K562 (cell line): ENCODE results near the gene ST6GAL1. TPM values are rescaled to one million over a fixed set of nuclear protein-coding genes. Genes with fewer than 3 reads are reported as not detected.

ENCODE experiments used
- ATAC-seq: fragments of 200-7000 bp; cut with Tn5 transposase; 3 replicates; pipeline ENCODE4 v1.9.1; 2020; ENCODE audit warnings: moderate library complexity
- BruUV-seq: library from RNA; stranded (reverse); fragments of 400-500 nt; replicated peaks from 2 replicates; lab custom pipeline; 2021; lab: Mats Ljungman, UMichigan
- CTCF ChIA-PET: fragments of 300-600 bp; formaldehyde crosslinking; extraction: SDS; loops from one replicate; lab custom pipeline; 2021; ENCODE audit warnings: low intra/inter-chr PET ratio; lab: Yijun Ruan, JAX
- POLR2A ChIA-PET: fragments of 300-600, 350-650 bp; sonication (Branson Sonifier 250); formaldehyde crosslinking; extraction: SDS; loops from one replicate; lab custom pipeline; 2021; ENCODE audit warnings: antibody characterized with exemption, inconsistent platforms; lab: Yijun Ruan, JAX
- DNase-seq, 4 experiments: peaks; one replicate each; pipeline versions ENCODE4 v3.0.0 to v3.0.0-alpha.2; 2011 to 2018; ENCODE audit warnings: low spot score in 3 of 4, mixed read lengths in 3 of 4; ENCODE audit errors: extremely low read depth in 1 of 4
- FAIRE-seq: peaks from 2 replicates; lab custom pipeline; 2011; peaks lifted over from hg19 to GRCh38; lab: Jason Lieb, UNC
- H2AFZ ChIP-seq: 2 replicates; pipeline ENCODE4 v1.6.0; 2011; ENCODE audit warnings: low read depth, low read length, control low read depth, inconsistent platforms
- H3K27ac ChIP-seq: fragments of 200-600 bp; 3 replicates; pipeline ENCODE4 v1.8.0; 2011; ENCODE audit warnings: low read depth, mild to moderate bottlenecking, control low read depth, inconsistent platforms, low read length, moderate library complexity, mixed read lengths; ENCODE audit errors: extremely low read depth
- H3K27me3 ChIP-seq, 2 experiments: fragments of 300-600 bp in 1 of 2; 2 replicates in 1 of 2; 3 replicates in 1 of 2; pipeline versions ENCODE4 v1.6.0 to v1.8.0; 2011; ENCODE audit warnings: inconsistent platforms in 2 of 2, low read length in 2 of 2, mild to moderate bottlenecking in 1 of 2, mixed read lengths in 1 of 2, moderate library complexity in 1 of 2; ENCODE audit not compliant: control insufficient read depth in 2 of 2, insufficient read depth in 2 of 2
- H3K36me3 ChIP-seq: fragments of 300-600 bp; 3 replicates; pipeline ENCODE4 v1.8.0; 2011; ENCODE audit warnings: mild to moderate bottlenecking, low read length, inconsistent platforms; ENCODE audit not compliant: control insufficient read depth, insufficient read depth
- H3K4me1 ChIP-seq, 2 experiments: fragments of 200-600 bp in 1 of 2; replicated peaks in 1 of 2; 2 replicates in 1 of 2; 3 replicates in 1 of 2; pipeline versions ENCODE4 v1.5.1 to v1.8.0; 2011; ENCODE audit warnings: inconsistent platforms in 2 of 2, low read length in 2 of 2, mild to moderate bottlenecking in 1 of 2, mixed read lengths in 1 of 2, moderate library complexity in 1 of 2; ENCODE audit not compliant: control insufficient read depth in 2 of 2, insufficient read depth in 2 of 2
- H3K4me2 ChIP-seq: 2 replicates; pipeline ENCODE4 v1.6.1; 2011; ENCODE audit warnings: low read length, control low read depth, inconsistent platforms, mixed read lengths; ENCODE audit not compliant: insufficient read depth
- H3K4me3 ChIP-seq: fragments of 200-600 bp; sonication (generic), shearing (Covaris generic); 2 replicates; pipeline ENCODE4 v1.5.1; 2016; ENCODE audit warnings: control low read depth, inconsistent platforms
- H3K79me2 ChIP-seq: fragments of 200-600 bp; 3 replicates; pipeline ENCODE4 v1.8.0; 2011; ENCODE audit warnings: low read length, inconsistent platforms; ENCODE audit not compliant: control insufficient read depth, insufficient read depth
- H3K9ac ChIP-seq, 2 experiments: 2 replicates each; pipeline versions ENCODE4 v1.6.0 to v1.6.1; 2011; ENCODE audit warnings: low read depth in 2 of 2, low read length in 2 of 2, control low read depth in 1 of 2, inconsistent platforms in 1 of 2, mild to moderate bottlenecking in 1 of 2, mixed read lengths in 1 of 2; ENCODE audit not compliant: insufficient read depth in 1 of 2
- H3K9me1 ChIP-seq: one replicate; pipeline ENCODE4 v1.6.0; 2011; ENCODE audit warnings: inconsistent platforms, mild to moderate bottlenecking, low read length, moderate library complexity; ENCODE audit not compliant: control insufficient read depth, insufficient read depth
- H3K9me3 ChIP-seq: replicated peaks from 2 replicates; pipeline ENCODE4 v1.5.1; 2011; ENCODE audit warnings: low read depth, low read length, inconsistent platforms; ENCODE audit not compliant: control insufficient read depth, insufficient read depth
- H4K20me1 ChIP-seq: replicated peaks from 2 replicates; pipeline ENCODE4 v1.6.1; 2011; ENCODE audit warnings: low read length, inconsistent platforms, mixed read lengths; ENCODE audit not compliant: control insufficient read depth, insufficient read depth
- ELF1 ChIP-seq: fragments of 200-800 bp; sonication (Bioruptor generic); IDR thresholded peaks from 2 replicates; pipeline ENCODE4 v1.6.1; 2016; ENCODE audit warnings: missing genetic modification characterization, missing compliant biosample characterization
- GMEB1 ChIP-seq: fragments of 250-450 bp; sonication (Bioruptor Pico); IDR thresholded peaks from 2 replicates; pipeline ENCODE4 v1.4.0; 2020; ENCODE audit warnings: mild to moderate bottlenecking
- HDAC3 ChIP-seq: fragments of 450-650 bp; IDR thresholded peaks from 2 replicates; pipeline ENCODE4 v1.6.1; 2018; ENCODE audit warnings: borderline replicate concordance, mild to moderate bottlenecking, moderate library complexity; ENCODE audit not compliant: partially characterized antibody
- HDAC6 ChIP-seq: IDR thresholded peaks from 2 replicates; pipeline ENCODE4 v1.6.1; 2012; ENCODE audit warnings: low read depth, mild to moderate bottlenecking, control low read depth, inconsistent platforms, low read length, moderate library complexity
- KHSRP ChIP-seq: fragments of 450-650 bp; IDR thresholded peaks from 2 replicates; pipeline ENCODE4 v1.6.1; 2017
- MCM5 ChIP-seq: fragments of 450-650 bp; IDR thresholded peaks from 2 replicates; pipeline ENCODE4 v1.6.1; 2016; ENCODE audit warnings: low read depth
- PREB ChIP-seq: sonication (generic); formaldehyde crosslinking; IDR thresholded peaks from 2 replicates; pipeline ENCODE4 v1.8.1; 2023; ENCODE audit warnings: mild to moderate bottlenecking, missing genetic modification reagents
- RAD21 ChIP-seq, 2 experiments: fragments of 250-450 bp in 1 of 2; fragments of 450-650 bp in 1 of 2; sonication (Bioruptor Pico) in 1 of 2; formaldehyde crosslinking in 1 of 2; IDR thresholded peaks in 1 of 2; conservative IDR thresholded peaks in 1 of 2; 2 replicates each; pipeline versions ENCODE4 v1.4.0 to v1.8.0; 2020 to 2022; ENCODE audit warnings: mild to moderate bottlenecking in 2 of 2, moderate library complexity in 1 of 2
- RCOR1 ChIP-seq, 2 experiments: IDR thresholded peaks; 2 replicates each; pipeline ENCODE4 v1.6.1; 2012; ENCODE audit warnings: low read depth in 2 of 2, low read length in 2 of 2, borderline replicate concordance in 1 of 2, improper control_type of control experiment in 1 of 2
- ZNF280A ChIP-seq: fragments of 450-650 bp; IDR thresholded peaks from 2 replicates; pipeline ENCODE4 v1.6.1; 2018; ENCODE audit warnings: mild to moderate bottlenecking, low read depth; ENCODE audit not compliant: partially characterized antibody
- ZNF384 ChIP-seq: IDR thresholded peaks from 2 replicates; pipeline ENCODE4 v1.6.1; 2012; ENCODE audit warnings: low read depth, low read length, improper control_type of control experiment
- ZNF436 ChIP-seq: fragments of 250-450, 450-650 bp; sonication (Bioruptor Pico); formaldehyde crosslinking; IDR thresholded peaks from 2 replicates; pipeline ENCODE4 v1.7.0; 2020; ENCODE audit warnings: mild to moderate bottlenecking
- WGBS: fragments of 100-300 bp; shearing (Covaris generic); methylation state at CpG from one replicate; pipeline ENCODE4 v1.1.6; 2016; ENCODE audit warnings: low coverage, mixed read lengths; ENCODE audit not compliant: insufficient coverage; ENCODE audit errors: missing lambda C conversion rate; 5-methylcytosine and 5-hydroxymethylcytosine counted together
- in situ Hi-C: fragments of 300-500 bp; cut with MboI; formaldehyde crosslinking; loops from 4 replicates; pipeline ENCODE4 v1.15.0; 2018; ENCODE audit warnings: inconsistent platforms, mixed read lengths
- intact Hi-C: fragments of 100-400 bp; cut with micrococcal nuclease; formaldehyde crosslinking; loops from 2 replicates; pipeline ENCODE4 v1.14.2; 2022
- polyA plus RNA-seq, 8 experiments: library from polyadenylated mRNA; depleted of rRNA in 4 of 8; stranded (reverse) in 5 of 8; unstranded in 3 of 8; fragments of >200 nt; fragmentation: Nextera tagmentation in 2 of 8; fragmentation: Illumina TruSeq in 1 of 8; extraction: Ambion mirVana in 2 of 8; extraction: Trizol in 1 of 8; gene quantifications; 2 replicates each; pipeline versions ENCODE4 v1.2.1 to v1.2.3, GENCODE V29; 2011 to 2014; ENCODE audit warnings: inconsistent platforms in 1 of 8, missing spikeins in 1 of 8
- total RNA-seq, 7 experiments: library from RNA; depleted of rRNA in 6 of 7; stranded (reverse); fragments of >200 nt in 6 of 7; fragmentation: Illumina TruSeq in 2 of 7; extraction: Trizol in 2 of 7; gene quantifications; 2 replicates each; pipeline versions ENCODE4 v1.2.1 to v1.2.3, GENCODE V29; 2011 to 2021; ENCODE audit warnings: low replicate concordance in 1 of 7

Gene ST6GAL1
- total and polyA plus RNA-seq, 9 of the 15 experiments (the other 6 are each of a cell fraction or from before 2014, with no cell fraction given) = 31.9 to 145 (median 71.0) TPM

GRCh38 chr3:187120326-187120725 lies 190.0 kb downstream of the ST6GAL1 start:
- FAIRE-seq (no peak), DNase-seq (no peak), ATAC-seq (no peak)
- Histone ChIP-seq H3K4me1 (no peaks in the 10 kb centered on the region; a peak in 1 of 5 replicates), H3K27ac (no peak overlapping the region), H3K9me3 (no peaks in the 10 kb centered on the region), H3K4me2 (no peak overlapping the region), H3K9me1 (no peaks in the 10 kb centered on the region), H2AFZ (no peak overlapping the region), H3K9ac (no peak overlapping the region), H3K36me3 (peaks cover 14% of the 10 kb centered on the region; the same call in 1 of the 3 replicates), H3K4me3 (no peak overlapping the region), H3K27me3 (no peaks in the 10 kb centered on the region), H3K79me2 (no peaks in the 10 kb centered on the region), H4K20me1 (no peaks in the 10 kb centered on the region)
- in situ Hi-C loops (no loop called here), intact Hi-C loops (no loop called here)
- 55% methylated on average over 2 of the region's 2 CpGs for WGBS
- ChIA-PET POLR2A (interaction anchor here (0.7 to 1.0 kb wide), 3 partner anchors 9 to 295 kb away, joined by 3 read pairs; partner anchors contain the start of gene RPL39L), CTCF (no interaction called here)
- TF ChIP-seq ELF1 (tag) = no peak
- TF ChIP-seq KHSRP = no peak
- no TSS peak for BruUV-seq

GRCh38 chr3:187122261-187122660 lies 191.9 kb downstream of the ST6GAL1 start:
- no peaks in the 10 kb centered on the region for H3K9me3 ChIP-seq
- no peak overlapping the region for H2AFZ ChIP-seq
- no peak for ATAC-seq
- H3K9me1 ChIP-seq = no peaks in the 10 kb centered on the region
- H4K20me1 ChIP-seq = no peaks in the 10 kb centered on the region
- H3K9ac ChIP-seq = no peak overlapping the region
- no peak overlapping the region for H3K27ac ChIP-seq
- BruUV-seq = no TSS peak
- H3K79me2 ChIP-seq = no peaks in the 10 kb centered on the region
- H3K4me3 ChIP-seq = no peak overlapping the region
- no peak for DNase-seq
- intact Hi-C loops (no loop called here), in situ Hi-C loops (no loop called here)
- no peak for FAIRE-seq
- peaks cover 14% of the 10 kb centered on the region; the same call in 2 of the 3 replicates for H3K36me3 ChIP-seq
- POLR2A ChIA-PET = no interaction called here
- no peaks in the 10 kb centered on the region; a peak in 1 of 5 replicates for H3K4me1 ChIP-seq
- H3K27me3 ChIP-seq = no peaks in the 10 kb centered on the region
- CTCF ChIA-PET = no interaction called here
- WGBS = 88% methylated on average over 1 of the region's 1 CpG
- no peak overlapping the region for H3K4me2 ChIP-seq
- no peak for TF ChIP-seq MCM5
- TF ChIP-seq HDAC6 = no peak
- TF ChIP-seq RAD21 (CRISPR knock-in tag; conservative IDR thresholded peaks at IDR 0.05 in 1 of 2, IDR thresholded peaks at IDR 0.05 in 1 of 2) = no peak
- TF ChIP-seq ZNF280A = no peak
- TF ChIP-seq GMEB1 (CRISPR knock-in tag) = no peak
- no peak for TF ChIP-seq RCOR1 (IDR thresholded peaks at IDR 0.05; ENCODE audit: borderline replicate concordance in 1 of 2, low read depth in 2 of 2, low read length in 2 of 2)
- no peak for TF ChIP-seq HDAC3
- no peak for TF ChIP-seq ZNF384
- no peak for TF ChIP-seq ZNF436 (CRISPR knock-in tag)
- TF ChIP-seq PREB (CRISPR knock-in tag) = no peak
